ENCODE data around the gene COX4I2. TPM values are rescaled to one million over a fixed set of nuclear protein-coding genes. Genes with fewer than 3 reads are reported as not detected.
A peak's percentile ranks its signal among the peaks of the same experiment; 100 is the strongest.
"Not testable (repeated sequence)": the region's sequence is repeated elsewhere in the genome, so short reads cannot be mapped to it uniquely, and the experiment has no call there.

Gene COX4I2
- total RNA-seq, 2 donors from 2014 or later: 11.4 to 12.6 TPM

DNA sequence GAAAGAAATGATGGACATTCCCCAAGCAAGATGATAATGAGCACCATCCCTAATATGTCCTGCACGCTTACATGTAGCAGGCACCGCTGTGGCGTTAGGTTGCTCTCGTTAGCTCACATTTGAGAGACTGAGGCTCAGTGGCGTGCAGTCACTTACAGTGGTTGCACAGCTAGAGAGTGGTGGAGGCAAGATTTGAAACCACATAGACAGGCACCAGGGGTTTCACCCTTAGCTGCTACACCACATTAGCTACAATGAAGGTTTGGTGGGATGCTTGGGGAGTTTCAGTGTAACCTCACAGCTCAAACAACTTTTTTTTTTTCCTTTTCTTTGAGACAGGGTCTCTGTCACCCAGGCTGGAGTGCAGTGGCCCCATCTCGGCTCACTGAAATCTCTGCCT, 3.7 kb downstream of the COX4I2 start:
- no peak for ATAC-seq
- intact Hi-C loops (cut with DNase I): no loop called here

DNA sequence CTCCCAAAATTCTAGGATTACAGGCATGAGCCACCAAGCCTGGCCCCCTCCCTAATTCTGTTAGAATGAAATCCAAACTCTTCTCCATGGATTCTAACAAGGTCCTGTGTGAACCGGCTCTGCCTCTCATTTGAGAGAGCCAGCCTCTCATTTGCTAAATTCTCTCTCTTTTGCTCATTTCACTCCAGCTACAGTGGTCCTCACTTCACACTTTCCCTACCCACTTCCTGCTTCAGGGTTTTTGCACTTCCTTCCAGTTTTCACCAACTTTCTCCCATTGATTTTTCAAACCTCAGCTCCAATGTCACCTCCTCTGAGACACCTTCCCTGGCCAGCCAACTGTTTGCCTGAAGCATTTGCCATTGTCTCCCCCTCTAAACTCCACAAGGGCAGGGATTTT, 5.1 kb downstream of the COX4I2 start:
- intact Hi-C loops (cut with DNase I): no loop called here
- DNase-seq: no peak
- no peak for ATAC-seq

More for the DNA sequence above, 3.7 kb downstream of the COX4I2 start:
- no peak for DNase-seq

DNA sequence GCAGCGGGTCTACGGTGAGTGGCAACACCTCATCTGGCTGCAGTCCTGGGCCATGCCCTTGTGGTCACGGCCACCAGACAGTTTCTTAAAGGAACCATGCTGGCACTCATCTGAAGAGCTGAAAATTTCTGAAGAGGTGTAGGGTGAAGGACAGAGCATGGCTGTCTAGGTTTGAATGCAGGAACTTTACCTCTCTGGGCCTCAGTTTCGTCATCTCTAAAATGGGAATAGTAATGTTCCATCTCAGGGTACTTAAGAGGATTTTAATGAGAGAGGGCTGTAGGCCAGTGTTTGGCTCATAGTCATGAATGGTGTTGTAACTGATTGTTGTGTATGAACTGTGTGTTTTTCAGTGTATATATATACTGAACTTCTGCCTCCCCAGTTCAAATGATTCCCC, 5.8 kb downstream of the COX4I2 start:
- DNase-seq (no peak), ATAC-seq (no peak)
- intact Hi-C loops (cut with DNase I): no loop called here

DNA sequence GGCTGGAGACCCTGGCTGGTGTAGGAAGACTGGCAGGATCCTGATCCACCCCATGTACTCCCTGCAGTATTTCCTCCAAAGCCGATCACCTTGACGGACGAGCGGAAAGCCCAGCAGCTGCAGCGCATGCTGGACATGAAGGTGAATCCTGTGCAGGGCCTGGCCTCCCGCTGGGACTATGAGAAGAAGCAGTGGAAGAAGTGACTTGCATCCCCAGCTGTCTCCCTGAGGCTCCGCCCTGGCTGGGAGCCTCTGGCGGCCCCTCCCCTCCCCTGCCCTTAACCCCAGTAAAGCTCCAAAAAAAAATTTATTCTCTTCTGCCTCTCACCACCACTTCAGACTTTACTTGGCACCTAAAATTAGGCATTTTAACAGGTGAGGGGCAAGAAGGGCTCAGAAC, 7.0 kb downstream of the COX4I2 start:
- intact Hi-C loops (cut with DNase I): no loop called here
- ATAC-seq (no peak), DNase-seq (no peak)

DNA sequence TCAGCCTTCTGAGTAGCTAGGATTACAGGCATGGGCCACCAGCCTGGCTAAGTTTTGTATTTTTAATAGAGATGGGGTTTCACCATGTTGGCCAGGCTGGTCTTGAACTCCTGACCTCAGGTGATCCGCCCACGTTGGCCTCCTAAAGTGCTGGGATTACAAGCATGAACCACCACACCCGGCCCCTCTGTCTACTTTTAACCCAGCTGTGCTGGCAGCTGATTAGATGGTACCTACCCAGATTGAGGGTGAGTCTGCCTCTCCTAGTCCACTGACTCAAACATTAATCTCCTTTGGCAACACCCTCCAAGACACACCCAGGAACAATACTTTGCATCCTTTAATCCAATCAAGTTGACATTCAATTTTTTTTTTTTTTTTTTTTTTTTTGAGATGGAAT, 10.4 kb downstream of the COX4I2 start:
- DNase-seq; intact Hi-C loops (cut with DNase I); ATAC-seq: not testable (repeated sequence)

DNA sequence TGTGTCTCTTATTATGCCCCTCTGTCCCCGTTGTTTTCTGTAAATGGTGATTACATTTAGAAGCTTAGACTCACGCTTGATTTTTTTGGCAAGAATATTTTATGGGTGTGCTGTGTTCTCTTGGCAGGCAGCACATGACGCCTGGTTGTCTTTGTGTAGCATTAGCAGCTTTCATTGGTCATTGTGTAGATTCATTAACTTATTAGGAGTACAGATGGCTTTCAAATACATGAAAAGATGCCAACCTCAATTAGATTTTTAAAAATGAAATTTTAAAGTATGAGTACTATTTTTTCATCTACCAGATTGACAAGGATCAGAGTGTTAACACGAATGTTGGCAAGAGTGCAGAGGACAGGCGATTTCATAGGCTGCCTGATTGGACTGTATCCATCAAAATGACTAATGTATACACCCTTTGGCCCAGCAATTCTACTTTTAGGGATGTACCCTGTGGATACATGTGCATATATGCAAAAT, 15.2 kb downstream of the COX4I2 start:
- ATAC-seq: peak in 1 of 2 donors; percentile 69
- intact Hi-C loops (cut with DNase I): no loop called here
- DNase-seq: no peak

DNA sequence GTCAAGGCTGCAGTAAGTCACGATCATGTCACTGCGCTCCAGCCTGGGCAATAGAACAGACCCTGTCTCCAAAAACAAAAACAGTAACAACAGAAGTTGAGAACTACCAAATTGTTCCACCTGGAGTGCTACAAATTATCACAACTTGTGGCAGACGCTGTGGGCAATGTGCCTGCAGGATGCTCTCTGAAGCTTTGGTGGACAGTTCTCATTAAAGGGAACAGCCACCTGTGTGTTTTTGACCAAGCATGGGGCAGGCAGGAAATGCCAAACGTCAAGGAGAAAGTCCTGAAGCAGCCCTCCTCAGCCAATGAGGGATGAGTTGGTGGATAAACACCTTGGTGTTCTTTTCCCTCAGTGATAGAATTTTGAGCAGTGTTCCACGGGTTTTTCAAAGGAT, 15.8 kb downstream of the COX4I2 start:
- ATAC-seq: no peak
- DNase-seq: no peak
- intact Hi-C loops (cut with DNase I): no loop called here

DNA sequence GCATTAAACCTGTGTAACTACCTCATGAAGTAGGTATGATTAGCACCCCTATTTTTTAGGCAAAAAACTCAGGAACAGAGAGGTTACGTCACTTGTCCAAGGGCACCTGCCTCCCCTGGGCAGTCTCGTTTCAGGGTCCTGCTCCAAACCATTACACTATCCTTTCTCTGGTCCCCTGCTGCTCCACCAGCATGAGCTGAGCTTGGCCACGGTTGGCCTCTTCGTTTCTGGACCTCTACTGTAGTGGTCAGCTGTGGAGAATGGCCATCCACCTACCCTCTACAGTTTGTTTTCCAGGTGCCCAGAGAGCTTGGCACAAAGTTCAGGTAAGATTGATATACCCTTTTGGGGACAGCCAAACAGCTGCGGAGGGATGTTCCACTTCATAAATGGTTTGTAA, 16.8 kb downstream of the COX4I2 start:
- intact Hi-C loops (cut with DNase I): no loop called here
- no peak for DNase-seq
- ATAC-seq: no peak

DNA sequence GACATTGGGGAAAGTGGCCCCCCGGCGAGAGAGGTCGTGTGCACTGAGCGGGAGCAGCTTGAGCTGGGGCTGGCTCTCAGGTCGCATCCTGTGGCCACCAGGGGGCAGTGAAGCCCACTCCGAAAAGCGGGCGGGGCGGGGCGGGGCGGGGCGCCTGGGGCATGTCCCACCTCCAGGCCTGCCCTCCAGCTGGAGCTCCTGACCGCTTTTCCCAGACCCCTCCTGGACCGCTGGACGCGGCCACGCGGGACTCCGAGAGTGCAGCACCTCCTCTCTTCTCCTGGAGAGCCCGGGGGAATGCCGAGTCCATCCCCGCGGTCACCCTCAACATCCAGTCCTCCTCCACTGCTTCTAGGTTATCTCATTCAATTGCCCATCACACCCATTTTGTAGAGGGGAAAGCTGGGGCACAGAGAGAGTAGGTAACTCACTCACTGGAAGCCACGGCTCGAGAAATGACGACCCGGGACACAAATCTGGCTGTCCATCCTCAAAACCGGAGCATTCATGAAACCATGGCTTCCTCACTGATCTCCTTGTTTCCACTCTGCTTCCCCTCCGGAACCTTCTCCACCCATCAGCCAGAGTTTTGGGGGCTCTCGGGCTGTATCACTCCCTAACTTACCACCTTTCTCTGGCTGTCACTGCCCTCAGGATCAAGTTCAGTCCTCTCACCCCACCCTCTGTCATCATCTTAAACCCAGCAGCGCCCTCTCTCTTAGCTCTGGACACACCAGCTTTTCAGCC, 24.1 kb downstream of the COX4I2 start:
- ATAC-seq (peak; percentile 88 to 90), DNase-seq (peak; percentile 87)
- intact Hi-C loops (cut with DNase I): loop anchor here (1.0 to 10.0 kb wide), 3 partner anchors 61 to 173 kb away; partner anchors contain the start of gene BCL2L1 (in 1 of the 2)

DNA sequence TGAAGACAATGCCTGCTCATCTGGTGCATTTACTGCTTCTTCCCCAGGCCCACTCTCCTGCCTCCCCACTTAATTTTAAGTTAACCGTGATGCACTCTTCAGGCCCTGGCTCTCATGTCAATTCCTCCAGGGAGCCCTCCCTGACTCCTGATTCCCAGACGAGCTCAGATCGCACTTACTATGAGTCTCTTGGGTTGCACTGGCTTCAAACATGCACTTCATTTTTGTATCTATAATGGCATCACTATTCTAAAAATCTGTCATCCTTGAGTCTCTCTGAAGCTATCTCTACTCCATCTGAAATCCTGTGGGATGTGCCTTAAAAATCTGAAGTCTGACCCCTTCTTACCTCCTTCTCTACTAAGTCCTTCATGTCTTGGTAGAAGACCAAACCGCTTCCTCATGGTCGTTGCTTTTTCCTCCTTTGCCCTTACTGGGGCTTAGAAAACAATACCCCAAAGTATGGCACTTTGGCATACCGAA, 24.7 kb downstream of the COX4I2 start:
- intact Hi-C loops (cut with DNase I): loop anchor here (5.0 to 10.0 kb wide), 2 partner anchors 60 to 172 kb away; partner anchors contain the start of gene BCL2L1 (in 1 of the 2)
- ATAC-seq: no peak
- no peak for DNase-seq

DNA sequence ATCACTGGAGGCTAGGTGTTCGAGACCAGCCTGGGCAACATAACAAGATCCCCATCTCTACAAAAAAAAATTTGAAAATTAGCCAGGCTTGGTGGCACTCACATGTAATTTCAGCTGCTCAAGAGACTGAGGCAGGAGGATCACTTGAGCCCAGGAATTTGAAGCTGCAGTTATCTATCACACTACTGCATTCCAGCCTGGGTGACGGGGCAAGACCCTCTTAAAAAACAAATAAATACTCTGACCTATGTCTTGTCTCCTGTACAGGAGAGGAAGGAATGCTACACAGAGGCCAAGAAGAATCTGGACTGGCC, 25.8 kb downstream of the COX4I2 start:
- intact Hi-C loops (cut with DNase I): loop anchor here (5.0 to 10.0 kb wide), 2 partner anchors 59 to 171 kb away; partner anchors contain the start of gene BCL2L1 (in 1 of the 2)
- DNase-seq (no peak), ATAC-seq (no peak)

DNA sequence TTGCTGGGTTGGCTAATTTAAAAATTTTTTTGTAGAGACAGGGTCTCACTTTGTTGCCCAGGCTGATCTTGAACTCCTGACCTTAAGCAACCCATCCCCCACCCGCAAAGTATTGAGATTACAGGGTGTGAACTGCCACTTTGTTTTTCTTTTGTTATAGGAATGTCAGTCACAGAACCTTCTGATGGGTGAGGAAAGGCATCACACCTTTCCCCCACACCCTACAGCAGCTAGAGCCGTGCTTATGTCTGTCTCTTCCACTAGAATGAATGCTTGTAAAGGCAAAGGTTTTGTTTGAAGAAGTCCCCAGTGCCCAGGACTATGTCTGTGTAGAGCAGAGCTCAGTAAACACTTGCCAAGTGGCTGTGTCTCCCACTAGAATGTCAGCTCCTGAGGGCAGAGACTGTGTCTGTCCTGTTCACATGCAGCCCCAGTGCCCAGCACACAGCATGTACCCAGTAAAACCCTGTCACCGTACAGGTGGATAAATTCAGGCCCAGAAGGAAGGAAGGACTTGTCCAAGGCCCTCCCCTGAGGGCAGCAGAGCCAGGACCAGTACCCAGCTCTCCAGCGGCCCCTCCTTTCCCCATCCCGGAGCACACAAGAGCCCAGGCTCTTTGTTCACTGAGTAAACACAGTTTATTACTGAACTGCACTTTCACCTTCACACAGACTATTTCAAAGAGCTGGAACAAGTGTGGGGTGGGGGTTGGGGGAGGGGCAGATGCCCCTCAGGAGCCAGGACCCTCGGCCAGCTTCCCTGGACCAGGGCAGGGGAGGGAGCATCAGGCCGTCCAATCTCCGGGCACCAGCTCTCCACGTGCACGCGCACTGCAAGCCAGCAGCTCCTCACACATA, 26.4 kb downstream of the COX4I2 start:
- intact Hi-C loops (cut with DNase I): loop anchor here (5.0 to 10.0 kb wide), 2 partner anchors 58 to 171 kb away; partner anchors contain the start of gene BCL2L1 (in 1 of the 2)
- ATAC-seq (no peak), DNase-seq (no peak)

DNA sequence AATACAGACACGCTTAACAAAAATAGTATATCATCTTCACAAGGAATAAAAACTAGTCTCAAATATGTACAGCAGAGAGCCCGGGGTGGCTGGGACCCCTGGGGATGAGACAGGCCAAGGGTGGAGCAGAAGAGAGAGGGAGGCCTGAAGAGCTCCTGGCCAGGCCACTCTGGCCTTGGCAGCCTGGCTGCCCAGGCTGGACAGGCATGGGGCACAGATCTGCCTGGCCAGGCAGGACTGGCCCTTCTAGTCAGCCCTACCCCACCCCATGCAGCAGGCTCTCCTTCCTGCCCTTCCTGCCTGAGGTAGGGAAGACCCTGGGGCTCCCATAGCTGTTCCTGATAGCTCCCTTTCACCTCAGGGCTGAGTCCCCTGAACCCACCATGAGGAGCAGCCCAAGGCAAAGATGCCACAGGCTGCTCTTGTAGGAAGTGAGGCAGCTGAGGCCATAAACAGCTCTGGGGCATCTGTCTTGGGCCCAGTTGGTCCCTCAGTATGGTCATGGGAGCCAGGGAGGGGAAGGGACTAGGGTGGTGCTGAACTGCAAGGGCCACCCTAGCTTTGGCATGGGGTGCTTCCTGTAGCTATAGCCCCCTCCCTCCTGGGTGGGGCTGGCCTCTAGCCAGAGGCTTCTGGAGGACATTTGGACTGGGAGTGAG, 27.1 kb downstream of the COX4I2 start:
- intact Hi-C loops (cut with DNase I): loop anchor here (5.0 to 10.0 kb wide), 2 partner anchors 57 to 170 kb away; partner anchors contain the start of gene BCL2L1 (in 1 of the 2)
- DNase-seq: no peak
- peak in 1 of 2 donors; percentile 10 for ATAC-seq

DNA sequence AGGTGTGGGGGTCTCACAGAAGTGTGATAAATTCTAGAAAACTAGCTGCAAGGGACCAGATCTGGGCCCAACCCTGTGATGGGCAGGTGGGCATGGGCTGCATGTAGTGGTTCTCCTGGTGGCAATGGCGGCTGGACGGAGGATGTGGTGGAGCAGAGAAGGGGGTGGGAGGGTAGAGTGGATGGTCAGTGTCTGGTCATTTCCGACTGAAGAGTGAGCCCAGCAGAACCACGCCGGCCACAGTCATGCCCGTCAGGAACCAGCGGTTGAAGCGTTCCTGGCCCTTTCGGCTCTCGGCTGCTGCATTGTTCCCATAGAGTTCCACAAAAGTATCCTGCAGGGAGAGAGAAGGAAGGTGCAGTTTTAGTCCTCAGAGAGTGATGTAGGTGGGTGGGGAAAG, 28.0 kb downstream of the COX4I2 start:
- intact Hi-C loops (cut with DNase I): loop anchor here in 1 of 2 donors (10.0 kb wide), 1 partner anchor 169 kb away; no protein-coding TSS in a partner anchor
- ATAC-seq (no peak), DNase-seq (no peak)

DNA sequence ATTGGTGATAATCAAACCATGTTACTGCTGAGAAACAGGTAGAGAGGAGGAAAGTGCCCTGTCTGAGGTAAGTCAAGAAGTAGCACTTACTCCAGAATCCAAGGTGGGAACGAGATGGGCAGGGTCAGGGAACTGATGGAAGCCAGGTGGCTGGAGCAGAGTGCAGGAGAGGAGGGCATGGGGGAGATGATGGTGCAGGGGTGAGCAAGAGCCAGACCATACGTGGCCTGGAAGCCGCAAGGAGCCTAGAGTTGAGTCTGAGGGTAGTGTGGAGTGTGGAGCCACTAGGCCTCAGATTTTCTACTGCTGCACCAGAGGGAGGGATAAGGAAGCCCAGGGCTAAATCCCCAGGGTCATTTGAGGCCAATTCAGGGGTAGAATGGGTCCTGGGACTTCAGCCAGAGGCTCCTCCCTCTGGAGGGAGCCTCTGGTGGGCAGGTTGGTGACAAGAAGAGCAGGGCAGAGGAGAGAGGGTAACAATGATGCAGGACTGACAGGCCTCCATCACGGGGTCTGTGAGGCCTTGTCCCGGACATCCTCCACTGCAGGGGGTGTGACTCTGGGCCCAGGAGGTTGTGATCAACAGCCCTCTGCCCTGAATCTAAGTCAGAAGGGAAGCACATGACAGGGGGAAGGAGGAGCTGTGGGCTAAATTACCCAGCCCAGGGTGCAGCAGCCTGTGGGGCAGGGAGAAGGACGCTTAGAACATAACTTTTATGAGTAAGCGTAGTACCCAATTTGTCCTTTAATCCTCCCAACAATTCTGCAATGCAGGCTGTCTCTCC, 28.7 kb downstream of the COX4I2 start:
- ATAC-seq (peak; percentile 31 to 68), DNase-seq (peak; percentile 42)
- intact Hi-C loops (cut with DNase I): loop anchor here in 1 of 2 donors (10.0 kb wide), 1 partner anchor 168 kb away; no protein-coding TSS in a partner anchor

DNA sequence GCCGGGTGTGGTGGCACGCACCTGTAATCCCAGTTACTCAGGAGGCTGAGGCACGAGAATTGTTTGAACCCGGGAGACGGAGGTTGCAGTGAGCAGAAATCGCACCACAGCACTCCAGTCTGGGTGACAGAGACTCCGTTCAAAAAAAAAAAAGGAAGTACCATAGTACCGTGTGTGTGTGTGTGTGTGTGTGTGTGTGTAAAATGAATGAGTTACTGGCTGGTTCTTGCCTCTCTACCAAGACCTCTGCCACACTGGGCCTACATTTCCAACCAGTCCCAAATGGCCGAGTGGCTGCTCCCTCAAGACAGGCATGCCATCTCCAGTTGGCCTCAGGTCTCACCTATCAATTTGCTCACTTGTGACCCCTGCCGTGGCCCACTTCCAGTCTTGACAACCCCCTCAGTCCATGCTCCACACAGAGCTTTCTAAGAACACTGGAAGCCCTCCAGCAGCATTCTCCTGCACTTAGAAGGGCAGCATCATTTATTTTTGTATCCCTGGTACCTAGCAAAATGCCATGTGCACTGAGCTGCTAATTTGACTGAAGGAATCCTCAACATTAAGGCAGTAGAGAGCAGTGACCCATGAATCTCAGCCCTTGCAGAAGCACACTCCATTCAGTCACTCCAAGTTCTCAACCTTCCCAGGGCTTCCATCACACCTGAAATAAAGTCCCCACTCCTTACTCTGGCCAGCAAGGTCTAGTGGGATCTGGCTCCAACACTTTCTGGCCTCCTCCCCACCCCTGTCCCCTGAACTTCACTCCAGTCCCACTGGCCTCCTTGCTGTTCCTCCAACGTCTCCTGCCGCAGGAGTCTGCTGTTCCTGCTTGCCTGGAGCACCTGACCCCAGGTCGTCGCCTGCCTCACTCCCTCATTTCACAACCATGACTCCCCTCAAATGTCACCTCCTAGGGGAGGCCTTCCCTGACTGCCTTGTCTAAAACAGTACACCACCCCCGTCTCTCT, 29.9 kb downstream of the COX4I2 start:
- DNase-seq: no peak
- intact Hi-C loops (cut with DNase I): loop anchor here in 1 of 2 donors (10.0 kb wide), 1 partner anchor 167 kb away; no protein-coding TSS in a partner anchor
- ATAC-seq: no peak

DNA sequence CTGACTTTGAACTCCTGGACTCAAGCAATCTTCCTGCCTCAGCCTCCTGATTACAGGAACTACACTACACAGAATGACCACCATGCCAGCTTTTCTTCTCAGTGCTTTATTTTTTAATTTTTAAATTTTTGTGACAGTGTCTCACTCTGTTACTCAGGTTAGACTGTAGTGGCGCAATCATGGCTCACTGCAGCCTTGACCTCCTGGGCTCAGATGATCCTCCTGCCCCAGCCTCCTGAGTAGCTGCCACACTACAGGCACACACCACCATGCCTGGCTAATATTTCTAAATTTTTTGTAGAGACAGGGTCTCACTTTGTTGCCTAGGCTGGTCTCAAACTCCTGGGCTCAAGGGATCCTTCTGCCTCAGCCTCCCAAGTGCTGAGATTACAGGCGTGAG, 31.2 kb downstream of the COX4I2 start:
- intact Hi-C loops (cut with DNase I): loop anchor here in 1 of 2 donors (10.0 kb wide), 1 partner anchor 166 kb away; no protein-coding TSS in a partner anchor
- not testable (repeated sequence) for ATAC-seq

More for the DNA sequence above, 31.2 kb downstream of the COX4I2 start:
- not testable (repeated sequence) for DNase-seq

Measured in left cardiac atrium (tissue), 4 donors.